ENCODE results near the gene VPS4B.
"Not testable (repeated sequence)": the region's sequence is repeated elsewhere in the genome, so short reads cannot be mapped to it uniquely, and the experiment has no call there.

The VPS4B gene

GRCh38 chr18:63366213-63367052, 55.8 kb downstream of the VPS4B start:
- DNase-seq, result peak; percentile 82

GRCh38 chr18:63365876-63366212, 56.4 kb downstream of the VPS4B start:
- DNase-seq, result no peak

GRCh38 chr18:63363951-63364350, 58.3 kb downstream of the VPS4B start:
- no peak for DNase-seq

GRCh38 chr18:63363420-63363819, 58.9 kb downstream of the VPS4B start:
- not testable (repeated sequence) for DNase-seq

- no peak for DNase-seq
Measured at GRCh38 chr18:63356272-63356896, 65.9 kb downstream of the VPS4B start.

- DNase-seq, result no peak
Measured at GRCh38 chr18:63350230-63350629, 72.0 kb downstream of the VPS4B start.

- no peak for DNase-seq
Measured at GRCh38 chr18:63348508-63349136, 73.7 kb downstream of the VPS4B start.

GRCh38 chr18:63346480-63347183, 75.6 kb downstream of the VPS4B start:
- DNase-seq, result no peak

- no peak for DNase-seq
Measured at GRCh38 chr18:63346031-63346430, 76.2 kb downstream of the VPS4B start.

GRCh38 chr18:63344918-63345317, 77.4 kb downstream of the VPS4B start:
- no peak for DNase-seq

GRCh38 chr18:63344263-63344662, 78.0 kb downstream of the VPS4B start:
- DNase-seq, result no peak

GRCh38 chr18:63342206-63342605, 80.1 kb downstream of the VPS4B start:
- DNase-seq, result no peak

- no peak for DNase-seq
Measured at GRCh38 chr18:63339920-63340484, 82.3 kb downstream of the VPS4B start.

Measured in activated CD8-positive, alpha-beta memory T cell treated with anti-CD3 and anti-CD28 coated beads for 24 hours (primary cell).